ENCODE data around the gene GATB. TPM values are rescaled to one million over a fixed set of nuclear protein-coding genes. Genes with fewer than 3 reads are reported as not detected.

Gene GATB
- total and polyA plus RNA-seq, 2 experiments from 2014 or later, result 18.0 to 20.0 TPM

DNA sequence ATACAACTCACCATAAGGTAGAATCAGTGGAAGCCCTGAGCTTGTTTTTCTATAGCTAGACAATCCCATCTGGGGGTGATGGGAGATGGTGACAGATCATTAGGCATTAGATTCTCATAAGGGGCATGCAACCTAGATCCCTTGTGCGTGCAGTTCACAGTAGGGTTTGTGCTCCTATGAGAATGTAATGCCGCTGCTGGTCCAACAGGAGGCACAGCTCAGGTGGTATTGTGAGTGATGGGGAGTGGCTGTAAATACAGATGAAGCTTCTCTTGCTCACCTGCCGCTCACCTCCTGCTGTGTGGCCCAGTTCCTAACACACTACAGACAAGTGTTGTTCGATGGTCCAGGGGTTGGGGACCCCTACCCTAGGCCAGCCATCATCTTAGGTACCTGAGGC lies 5.9 kb upstream of the GATB start:
- 77 to 82% methylated on average over 4 of the region's 4 CpGs for WGBS, 2 experiments (ENCODE audit: low coverage in 1 of 2, low lambda C conversion rate in 2 of 2, missing lambda C conversion rate in 2 of 2)
- Histone ChIP-seq H4K20me1 (ENCODE audit: insufficient read depth) (no peaks in the 10 kb centered on the region), H3K4me3 (no peak overlapping the region), H3K4me1 (ENCODE audit: insufficient read depth) (no peaks in the 10 kb centered on the region), H3K9ac (no peak overlapping the region), H3K27ac (no peak overlapping the region), H3K36me3 (ENCODE audit: low read depth) (no peaks in the 10 kb centered on the region), H3K9me2 (ENCODE audit: insufficient read depth) (no peaks in the 10 kb centered on the region; the same call in 1 of the 2 replicates), H3F3A (ENCODE audit: insufficient read depth) (no peaks in the 10 kb centered on the region), H3K27me3 (replicated peaks; ENCODE audit: insufficient read depth) (peaks cover 7% of the 10 kb centered on the region; the same call in 1 of the 2 replicates), H3K4me2 (ENCODE audit: unreplicated experiment) (no peak overlapping the region), H3K9me3 (ENCODE audit: low read depth) (no peaks in the 10 kb centered on the region), H2AFZ (no peak overlapping the region), H3K79me2 (ENCODE audit: insufficient read depth) (no peaks in the 10 kb centered on the region)
- no peak for TF ChIP-seq EZH2phosphoT487 (IDR thresholded peaks at IDR 0.05; ENCODE audit: insufficient read depth, low read depth)
- no peak for TF ChIP-seq EZH2 (IDR thresholded peaks at IDR 0.05; ENCODE audit: insufficient read depth, poor library complexity, severe bottlenecking)
- in situ Hi-C loops (cut with MboI), result no loop called here
- no peak for DNase-seq

DNA sequence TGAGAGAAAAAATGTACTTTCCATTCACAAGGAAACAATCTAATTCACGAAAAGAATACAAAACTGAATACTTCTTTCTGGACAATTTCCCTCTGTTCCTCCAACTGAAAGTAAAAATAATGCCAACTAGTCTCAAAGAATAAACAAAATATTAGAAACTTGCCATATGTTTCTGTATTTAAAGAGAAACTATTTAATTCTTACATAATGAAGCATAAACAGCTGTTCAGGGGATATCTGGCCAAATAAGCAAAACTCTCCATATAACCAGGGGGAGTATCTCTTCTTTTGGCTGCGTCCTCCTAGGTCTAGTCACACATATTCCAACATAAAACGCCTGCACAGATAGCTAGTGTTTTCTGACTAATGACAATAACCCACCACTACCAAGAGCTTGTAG lies 805 bp downstream of the GATB start:
- in situ Hi-C loops (cut with MboI), result no loop called here
- H3K79me2 ChIP-seq (ENCODE audit: insufficient read depth), result peaks cover 11% of the 10 kb centered on the region
- 3 to 7% methylated on average over 3 of the region's 3 CpGs for WGBS, 2 experiments (ENCODE audit: low coverage in 1 of 2, low lambda C conversion rate in 2 of 2, missing lambda C conversion rate in 2 of 2)

DNA sequence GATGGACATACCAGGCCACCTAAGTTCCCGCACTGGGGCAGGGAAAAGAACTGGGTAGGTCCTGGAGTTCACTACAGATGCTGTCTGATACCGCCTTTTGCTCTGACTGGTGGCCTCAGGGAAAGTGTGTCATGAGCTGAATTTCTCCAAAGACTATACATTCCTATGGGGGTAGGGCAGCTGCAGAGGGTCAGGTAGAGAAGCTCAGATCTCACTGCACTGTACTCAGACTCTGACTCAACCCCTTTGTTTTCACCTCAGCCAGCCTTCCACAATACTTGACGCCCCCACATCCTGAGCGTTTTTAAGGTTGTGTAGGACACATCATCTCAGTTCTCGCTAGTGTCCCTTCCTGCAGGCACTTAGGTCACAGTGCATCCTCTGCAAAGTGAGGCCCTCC lies 7.8 kb downstream of the GATB start:
- TF ChIP-seq EZH2 (IDR thresholded peaks at IDR 0.05; ENCODE audit: insufficient read depth, poor library complexity, severe bottlenecking) (no peak), EZH2phosphoT487 (IDR thresholded peaks at IDR 0.05; ENCODE audit: insufficient read depth, low read depth) (no peak)
- Histone ChIP-seq H3K4me1 (ENCODE audit: insufficient read depth) (peaks cover 10% of the 10 kb centered on the region), H3K9me3 (ENCODE audit: low read depth) (no peaks in the 10 kb centered on the region), H4K20me1 (ENCODE audit: insufficient read depth) (no peaks in the 10 kb centered on the region), H3K4me3 (no peak overlapping the region), H3K9ac (no peak overlapping the region), H3K36me3 (ENCODE audit: low read depth) (0 out of 2 replicates have a peak, but pooled peaks cover 8% of the 10 kb centered on the region), H3K27ac (0 out of 2 replicates have a peak overlapping the region, but pooled peaks have one; percentile 31), H2AFZ (no peak overlapping the region), H3F3A (ENCODE audit: insufficient read depth) (peaks cover 23% of the 10 kb centered on the region; the same call in 1 of the 2 replicates), H3K27me3 (replicated peaks; ENCODE audit: insufficient read depth) (no peaks in the 10 kb centered on the region), H3K9me2 (ENCODE audit: insufficient read depth) (no peaks in the 10 kb centered on the region), H3K79me2 (ENCODE audit: insufficient read depth) (peaks cover 5% of the 10 kb centered on the region; the same call in 1 of the 2 replicates), H3K4me2 (ENCODE audit: unreplicated experiment) (no peak overlapping the region)
- in situ Hi-C loops (cut with MboI), result no loop called here
- WGBS, 2 experiments (ENCODE audit: low coverage in 1 of 2, low lambda C conversion rate in 2 of 2, missing lambda C conversion rate in 2 of 2), result 44 to 46% methylated on average over 5 of the region's 5 CpGs
- peak; percentile 67 for DNase-seq

More for the DNA sequence above, 805 bp downstream of the GATB start:
- H4K20me1 ChIP-seq (ENCODE audit: insufficient read depth), result no peaks in the 10 kb centered on the region
- peaks cover 12% of the 10 kb centered on the region for H3K4me1 ChIP-seq (ENCODE audit: insufficient read depth)
- peak overlapping the region; percentile 96 for H3K9ac ChIP-seq
- H2AFZ ChIP-seq, result peak overlapping the region; percentile 94
- TF ChIP-seq EZH2phosphoT487 (IDR thresholded peaks at IDR 0.05; ENCODE audit: insufficient read depth, low read depth) (no peak), EZH2 (IDR thresholded peaks at IDR 0.05; ENCODE audit: insufficient read depth, poor library complexity, severe bottlenecking) (no peak)
- H3K9me3 ChIP-seq (ENCODE audit: low read depth), result no peaks in the 10 kb centered on the region
- H3K27ac ChIP-seq, result peak overlapping the region; percentile 39; the same call in 1 of the 2 replicates
- H3K27me3 ChIP-seq (replicated peaks; ENCODE audit: insufficient read depth), result no peaks in the 10 kb centered on the region
- H3K36me3 ChIP-seq (ENCODE audit: low read depth), result 0 out of 2 replicates have a peak, but pooled peaks cover 3% of the 10 kb centered on the region
- H3F3A ChIP-seq (ENCODE audit: insufficient read depth), result no peaks in the 10 kb centered on the region
- peak overlapping the region; percentile 97 for H3K4me3 ChIP-seq
- DNase-seq, result peak; percentile 46
- peak overlapping the region; percentile 99 for H3K4me2 ChIP-seq (ENCODE audit: unreplicated experiment)
- no peaks in the 10 kb centered on the region for H3K9me2 ChIP-seq (ENCODE audit: insufficient read depth)

DNA sequence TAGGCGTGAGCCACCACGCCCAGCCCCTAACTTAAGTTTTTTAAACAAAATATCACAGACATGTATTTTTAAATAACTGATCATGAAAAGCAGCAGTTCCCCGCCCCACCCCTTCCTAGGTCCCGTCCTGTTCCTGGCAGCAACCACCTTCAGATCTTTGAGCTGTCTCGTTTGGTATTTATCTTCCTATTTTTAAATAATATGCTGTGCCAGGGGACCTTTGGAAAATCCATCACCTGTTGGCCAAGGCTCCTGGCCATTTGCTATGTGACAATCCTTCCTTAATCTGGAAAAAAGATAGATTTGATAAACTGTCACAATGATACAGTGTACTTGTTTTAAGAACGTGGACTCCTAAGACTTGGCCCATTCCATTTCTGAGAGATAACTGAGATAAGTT lies 10.7 kb downstream of the GATB start:
- Histone ChIP-seq H3K4me2 (ENCODE audit: unreplicated experiment) (no peak overlapping the region), H3K4me3 (no peak overlapping the region), H3K79me2 (ENCODE audit: insufficient read depth) (peaks cover 12% of the 10 kb centered on the region; the same call in 1 of the 2 replicates), H3K9me2 (ENCODE audit: insufficient read depth) (no peaks in the 10 kb centered on the region), H3K9ac (no peak overlapping the region), H3K27ac (no peak overlapping the region), H4K20me1 (ENCODE audit: insufficient read depth) (no peaks in the 10 kb centered on the region), H3K4me1 (ENCODE audit: insufficient read depth) (peaks cover 25% of the 10 kb centered on the region), H3F3A (ENCODE audit: insufficient read depth) (peaks cover 35% of the 10 kb centered on the region), H3K27me3 (replicated peaks; ENCODE audit: insufficient read depth) (no peaks in the 10 kb centered on the region), H3K9me3 (ENCODE audit: low read depth) (no peaks in the 10 kb centered on the region), H2AFZ (no peak overlapping the region), H3K36me3 (ENCODE audit: low read depth) (0 out of 2 replicates have a peak, but pooled peaks cover 6% of the 10 kb centered on the region)
- in situ Hi-C loops (cut with MboI), result no loop called here
- no peak for TF ChIP-seq EZH2phosphoT487 (IDR thresholded peaks at IDR 0.05; ENCODE audit: insufficient read depth, low read depth)
- TF ChIP-seq EZH2 (IDR thresholded peaks at IDR 0.05; ENCODE audit: insufficient read depth, poor library complexity, severe bottlenecking), result no peak
- DNase-seq, result no peak
- WGBS, 2 experiments (ENCODE audit: low coverage in 1 of 2, low lambda C conversion rate in 2 of 2, missing lambda C conversion rate in 2 of 2), result 97 to 98% methylated on average over 6 of the region's 6 CpGs

Data from GM23248 (cell line).